GM18507 (cell line): Measurements from ENCODE around the gene CCDC106.

Source experiments
- DNase-seq: peaks from one replicate; pipeline ENCODE4 v3.0.0; 2011; ENCODE audit warnings: low read depth; ENCODE audit not compliant: insufficient read length; ENCODE audit errors: extremely low spot score
- FAIRE-seq: peaks from 2 replicates; lab custom pipeline; 2011; peaks lifted over from hg19 to GRCh38; lab: Jason Lieb, UNC

The CCDC106 gene

GRCh38 chr19:55660991-55661390, 13.0 kb downstream of the CCDC106 start:
- DNase-seq (no peak), FAIRE-seq (no peak)

- FAIRE-seq = no peak
- no peak for DNase-seq
These were observed 13.8 kb downstream of the CCDC106 start for GRCh38 chr19:55661826-55662225.

- FAIRE-seq (no peak), DNase-seq (no peak)
These were observed 16.0 kb downstream of the CCDC106 start for GRCh38 chr19:55663846-55664536.

GRCh38 chr19:55666343-55667005, 18.5 kb downstream of the CCDC106 start:
- FAIRE-seq (no peak), DNase-seq (no peak)

GRCh38 chr19:55667006-55667381, 19.0 kb downstream of the CCDC106 start:
- no peak for FAIRE-seq
- no peak for DNase-seq

- DNase-seq (no peak), FAIRE-seq (no peak)
These were observed 19.5 kb downstream of the CCDC106 start for GRCh38 chr19:55667511-55667910.

- FAIRE-seq (no peak), DNase-seq (no peak)
These were observed 19.9 kb downstream of the CCDC106 start for GRCh38 chr19:55667958-55668357.

GRCh38 chr19:55668603-55669348, 20.8 kb downstream of the CCDC106 start:
- DNase-seq = no peak
- no peak for FAIRE-seq

GRCh38 chr19:55669418-55670279, 21.6 kb downstream of the CCDC106 start:
- no peak for FAIRE-seq
- no peak for DNase-seq

GRCh38 chr19:55670280-55671053, 22.5 kb downstream of the CCDC106 start:
- no peak for FAIRE-seq
- DNase-seq = no peak

GRCh38 chr19:55671054-55671378, 23.0 kb downstream of the CCDC106 start:
- DNase-seq (no peak), FAIRE-seq (no peak)

GRCh38 chr19:55672418-55672817, 24.4 kb downstream of the CCDC106 start:
- no peak for DNase-seq
- no peak for FAIRE-seq

- DNase-seq = no peak
- FAIRE-seq = no peak
These were observed 25.5 kb downstream of the CCDC106 start for GRCh38 chr19:55673465-55673864.

GRCh38 chr19:55673889-55674288, 25.9 kb downstream of the CCDC106 start:
- no peak for FAIRE-seq

GRCh38 chr19:55674459-55674840, 26.4 kb downstream of the CCDC106 start:
- FAIRE-seq (no peak), DNase-seq (no peak)

More at GRCh38 chr19:55673889-55674288, 25.9 kb downstream of the CCDC106 start:
- no peak for DNase-seq

- DNase-seq (peak; percentile 97), FAIRE-seq (peak; percentile 93)
These were observed 27.0 kb downstream of the CCDC106 start, which contains the start of gene EPN1 for GRCh38 chr19:55674841-55675660. Gene EPN1 (plus strand): TSS chr19:55675226. CDS start chr19:55678628, 3,402 bp downstream.

- DNase-seq (no peak), FAIRE-seq (no peak)
These were observed 27.8 kb downstream of the CCDC106 start for GRCh38 chr19:55675661-55676354.

- FAIRE-seq (no peak), DNase-seq (no peak)
These were observed 28.4 kb downstream of the CCDC106 start for GRCh38 chr19:55676383-55676782.
